ENCODE data around the gene LBHD1.

DNA sequence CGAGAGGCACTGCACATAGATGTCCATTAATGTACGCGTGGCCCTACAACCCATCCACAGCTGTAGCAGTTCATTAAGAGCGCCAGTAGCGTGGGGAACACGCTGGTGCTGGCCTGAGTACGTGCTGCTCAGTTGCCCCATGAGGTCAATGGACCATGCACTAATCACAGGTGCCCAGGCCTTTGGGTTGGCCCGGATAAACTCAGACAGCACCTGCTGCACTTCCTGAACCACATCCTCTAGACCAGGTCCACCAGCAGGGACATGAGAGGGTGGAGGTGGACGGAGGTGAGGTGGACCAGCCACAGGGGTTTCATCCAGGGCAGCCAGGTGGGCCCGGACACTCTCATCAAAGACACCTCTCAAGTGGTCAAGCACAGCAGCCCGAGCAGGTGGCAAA lies 22.6 kb downstream of the LBHD1 start:
- TF ChIP-seq CTCF (conservative IDR thresholded peaks at IDR 0.05; ENCODE audit: low read length) = no peak
- no peak for TF ChIP-seq EZH2phosphoT487 (IDR thresholded peaks at IDR 0.05; ENCODE audit: borderline replicate concordance)

Data from Loucy (cell line).